OCI-LY1 (cell line): Measurements from ENCODE around the gene CHCHD2.

ENCODE experiments used
- CTCF ChIP-seq: fragments of 200-600 bp; sonication (generic), shearing (Covaris generic); IDR thresholded peaks from 2 replicates; pipeline ENCODE4 v1.5.1; 2017; ENCODE audit warnings: mild to moderate bottlenecking, antibody characterized with exemption, low read length, moderate library complexity, mixed read lengths
- EZH2 ChIP-seq: fragments of 200-600 bp; sonication (generic), shearing (Covaris generic); IDR thresholded peaks from 2 replicates; pipeline ENCODE4 v1.8.0; 2017; ENCODE audit warnings: borderline replicate concordance, mixed run types, mild to moderate bottlenecking, antibody characterized with exemption, low read length, moderate library complexity, mixed read lengths

GRCh38 chr7:56106108-56107073 lies at the start of gene CHCHD2:
- TF ChIP-seq CTCF (no peak), EZH2 (no peak)
